ENCODE measurements around the gene GRIN2C.

DNA sequence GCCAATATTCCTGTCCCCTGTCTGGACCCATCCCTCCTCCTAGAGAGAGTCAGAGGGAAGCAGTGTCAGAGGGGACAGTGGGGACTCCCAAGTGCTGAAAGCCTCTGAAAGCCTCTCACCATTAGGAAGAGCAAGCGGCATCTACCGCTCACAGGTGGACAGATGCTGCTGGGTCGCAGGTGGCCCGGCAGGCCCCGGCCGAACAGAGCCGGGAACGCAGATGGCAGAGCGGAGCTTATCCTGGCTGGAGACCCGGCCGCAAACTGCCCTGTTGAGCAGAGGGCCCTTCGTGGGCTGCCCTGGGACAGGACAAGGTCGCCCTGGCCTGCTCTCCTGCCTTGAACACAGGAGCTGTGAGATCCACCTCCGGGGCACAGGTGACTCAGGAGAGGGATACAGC lies 60.6 kb downstream of the GRIN2C start:
- TF ChIP-seq, protein P1, sequence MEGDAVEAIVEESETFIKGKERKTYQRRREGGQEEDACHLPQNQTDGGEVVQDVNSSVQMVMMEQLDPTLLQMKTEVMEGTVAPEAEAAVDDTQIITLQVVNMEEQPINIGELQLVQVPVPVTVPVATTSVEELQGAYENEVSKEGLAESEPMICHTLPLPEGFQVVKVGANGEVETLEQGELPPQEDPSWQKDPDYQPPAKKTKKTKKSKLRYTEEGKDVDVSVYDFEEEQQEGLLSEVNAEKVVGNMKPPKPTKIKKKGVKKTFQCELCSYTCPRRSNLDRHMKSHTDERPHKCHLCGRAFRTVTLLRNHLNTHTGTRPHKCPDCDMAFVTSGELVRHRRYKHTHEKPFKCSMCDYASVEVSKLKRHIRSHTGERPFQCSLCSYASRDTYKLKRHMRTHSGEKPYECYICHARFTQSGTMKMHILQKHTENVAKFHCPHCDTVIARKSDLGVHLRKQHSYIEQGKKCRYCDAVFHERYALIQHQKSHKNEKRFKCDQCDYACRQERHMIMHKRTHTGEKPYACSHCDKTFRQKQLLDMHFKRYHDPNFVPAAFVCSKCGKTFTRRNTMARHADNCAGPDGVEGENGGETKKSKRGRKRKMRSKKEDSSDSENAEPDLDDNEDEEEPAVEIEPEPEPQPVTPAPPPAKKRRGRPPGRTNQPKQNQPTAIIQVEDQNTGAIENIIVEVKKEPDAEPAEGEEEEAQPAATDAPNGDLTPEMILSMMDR (IDR thresholded peaks at IDR 0.05), result no peak
- no peak for TF ChIP-seq POLR2A (IDR thresholded peaks at IDR 0.05)
